ENCODE results near the gene UBE2E2.
A peak's percentile ranks its signal among the peaks of the same experiment; 100 is the strongest.
"Not testable (repeated sequence)": the region's sequence is repeated elsewhere in the genome, so short reads cannot be mapped to it uniquely, and the experiment has no call there.

The UBE2E2 gene
- total RNA-seq: 0 to 1.1 reads per million in 2 donors

- DNase-seq: peak in 2 of 5 experiments; percentile 5 to 71
Observed at GRCh38 chr3:23202921-23203707, at the start of gene UBE2E2. UBE2E2 (plus strand) TSS chr3:23203327.

- DNase-seq: no peak
Observed at GRCh38 chr3:23153436-23153835, 49.7 kb upstream of the UBE2E2 start.

GRCh38 chr3:23157331-23157730, 45.8 kb upstream of the UBE2E2 start:
- DNase-seq: no peak

GRCh38 chr3:23159929-23160328, 43.2 kb upstream of the UBE2E2 start:
- no peak for DNase-seq

- no peak for DNase-seq
Observed at GRCh38 chr3:23161308-23161707, 41.8 kb upstream of the UBE2E2 start.

GRCh38 chr3:23161896-23162570, 41.1 kb upstream of the UBE2E2 start:
- DNase-seq: no peak

GRCh38 chr3:23162934-23163333, 40.2 kb upstream of the UBE2E2 start:
- no peak for DNase-seq

GRCh38 chr3:23164746-23165145, 38.4 kb upstream of the UBE2E2 start:
- DNase-seq: no peak

- no peak for DNase-seq
Observed at GRCh38 chr3:23165571-23165970, 37.6 kb upstream of the UBE2E2 start.

- DNase-seq: no peak
Observed at GRCh38 chr3:23166276-23166675, 36.9 kb upstream of the UBE2E2 start.

GRCh38 chr3:23166845-23167244, 36.3 kb upstream of the UBE2E2 start:
- DNase-seq: no peak

GRCh38 chr3:23169551-23169950, 33.6 kb upstream of the UBE2E2 start:
- DNase-seq: no peak

- no peak for DNase-seq
Observed at GRCh38 chr3:23170291-23170690, 32.8 kb upstream of the UBE2E2 start.

GRCh38 chr3:23172059-23172458, 31.1 kb upstream of the UBE2E2 start:
- DNase-seq: no peak

- no peak for DNase-seq
Observed at GRCh38 chr3:23174426-23175039, 28.6 kb upstream of the UBE2E2 start.

- DNase-seq: no peak
Observed at GRCh38 chr3:23175341-23176083, 27.6 kb upstream of the UBE2E2 start.

- not testable (repeated sequence) for DNase-seq
Observed at GRCh38 chr3:23176839-23177238, 26.3 kb upstream of the UBE2E2 start.

GRCh38 chr3:23182996-23183513, 20.1 kb upstream of the UBE2E2 start:
- no peak for DNase-seq

- no peak for DNase-seq
Observed at GRCh38 chr3:23183731-23184130, 19.4 kb upstream of the UBE2E2 start.

- DNase-seq: no peak
Observed at GRCh38 chr3:23185861-23186260, 17.3 kb upstream of the UBE2E2 start.

- DNase-seq: no peak
Observed at GRCh38 chr3:23189187-23189586, 13.9 kb upstream of the UBE2E2 start.

GRCh38 chr3:23192816-23193215, 10.3 kb upstream of the UBE2E2 start:
- DNase-seq: no peak

GRCh38 chr3:23193831-23194230, 9.3 kb upstream of the UBE2E2 start:
- no peak for DNase-seq
